ENCODE results near the gene PMPCA.

PMPCA gene

GRCh38 chr9:136456258-136456657 is 45.8 kb downstream of the PMPCA start:
- DNase-seq (ENCODE audit: low spot score): no peak

GRCh38 chr9:136457326-136457725 is 46.9 kb downstream of the PMPCA start:
- no peak for DNase-seq (ENCODE audit: low spot score)

- DNase-seq (ENCODE audit: low spot score): no peak
These were observed 49.0 kb downstream of the PMPCA start for GRCh38 chr9:136459425-136459824.

- DNase-seq (ENCODE audit: low spot score): no peak
These were observed 50.4 kb downstream of the PMPCA start for GRCh38 chr9:136460772-136461325.

GRCh38 chr9:136462664-136463063 is 52.2 kb downstream of the PMPCA start:
- no peak for DNase-seq (ENCODE audit: low spot score)

- DNase-seq (ENCODE audit: low spot score): no peak
These were observed 53.1 kb downstream of the PMPCA start for GRCh38 chr9:136463578-136463977.

GRCh38 chr9:136464241-136464640 is 53.8 kb downstream of the PMPCA start:
- DNase-seq (ENCODE audit: low spot score): no peak

GRCh38 chr9:136465500-136466154 is 55.2 kb downstream of the PMPCA start:
- DNase-seq (ENCODE audit: low spot score): no peak

GRCh38 chr9:136466155-136466541 is 55.7 kb downstream of the PMPCA start:
- no peak for DNase-seq (ENCODE audit: low spot score)

GRCh38 chr9:136467766-136468165 is 57.3 kb downstream of the PMPCA start:
- DNase-seq (ENCODE audit: low spot score): no peak

GRCh38 chr9:136470356-136470755 is 59.9 kb downstream of the PMPCA start:
- no peak for DNase-seq (ENCODE audit: low spot score)

GRCh38 chr9:136470792-136471469 is 60.5 kb downstream of the PMPCA start:
- no peak for DNase-seq (ENCODE audit: low spot score)

- no peak for DNase-seq (ENCODE audit: low spot score)
These were observed 61.5 kb downstream of the PMPCA start for GRCh38 chr9:136471802-136472487.

GRCh38 chr9:136472640-136473353 is 62.3 kb downstream of the PMPCA start:
- DNase-seq (ENCODE audit: low spot score): no peak

GRCh38 chr9:136473354-136473721 is 62.9 kb downstream of the PMPCA start:
- DNase-seq (ENCODE audit: low spot score): no peak
